Gastroesophageal sphincter (tissue), 2 donors: ENCODE data around the gene CDH20.

ENCODE experiments used
- EP300 ChIP-seq: sonication (generic); formaldehyde crosslinking; IDR thresholded peaks from one replicate; pipeline ENCODE4 v1.6.1; 2017; ENCODE audit warnings: antibody characterized with exemption, mild to moderate bottlenecking
- POLR2A ChIP-seq, 2 donors: fragments of 450-650 bp; IDR thresholded peaks; one replicate each; pipeline ENCODE4 v1.6.1; 2017; ENCODE audit warnings: antibody characterized with exemption in 2 of 2, mild to moderate bottlenecking in 2 of 2, moderate library complexity in 1 of 2
- POLR2AphosphoS5 ChIP-seq: sonication (generic); formaldehyde crosslinking; IDR thresholded peaks from one replicate; pipeline ENCODE4 v1.6.1; 2017; ENCODE audit warnings: antibody characterized with exemption

- no peak for TF ChIP-seq POLR2A (IDR thresholded peaks at IDR 0.05)
- TF ChIP-seq POLR2AphosphoS5: no peak
- TF ChIP-seq EP300: no peak
These were observed 208.4 kb downstream of the CDH20 start for GRCh38 chr18:61541673-61542072.
